Gastrocnemius medialis (tissue), 4 donors: ENCODE measurements around the gene ATXN1. TPM values are rescaled to one million over a fixed set of nuclear protein-coding genes. Genes with fewer than 3 reads are reported as not detected.

Source experiments
- ATAC-seq, 2 donors: fragments of 150-250 bp; one replicate each; pipeline ENCODE4 v1.9.1; 2016
- DNase-seq, 2 donors: peaks; one replicate each; pipeline ENCODE4 v3.0.0-alpha.2; 2019
- H3K27ac ChIP-seq, 4 donors: fragments of 200-600 bp; sonication (generic); 1 replicate in 1 of 4; 2 replicates in 3 of 4; pipeline ENCODE4 v1.5.1; 2016 to 2018; ENCODE audit warnings: mild to moderate bottlenecking in 2 of 4, moderate library complexity in 1 of 4
- H3K27me3 ChIP-seq, 3 donors: fragments of 200-600 bp; sonication (generic) in 2 of 3; 1 replicate in 1 of 3; 2 replicates in 2 of 3; pipeline versions ENCODE4 v1.5.1 to v1.6.0; 2016 to 2019; ENCODE audit warnings: mild to moderate bottlenecking in 1 of 3, moderate library complexity in 1 of 3
- H3K36me3 ChIP-seq, 2 donors: fragments of 200-600 bp; sonication (generic) in 1 of 2; one replicate each; pipeline ENCODE4 v1.5.1; 2017 to 2018
- H3K4me1 ChIP-seq, 2 donors: fragments of 200-600 bp; sonication (generic) in 1 of 2; one replicate each; pipeline ENCODE4 v1.5.1; 2016 to 2017; ENCODE audit warnings: mild to moderate bottlenecking in 2 of 2
- H3K4me3 ChIP-seq, 4 donors: fragments of 200-600 bp; sonication (generic) in 3 of 4; 1 replicate in 1 of 4; 2 replicates in 3 of 4; pipeline ENCODE4 v1.5.1; 2016 to 2019; ENCODE audit warnings: mild to moderate bottlenecking in 2 of 4
- H3K9me3 ChIP-seq, 3 donors: fragments of 200-600 bp; sonication (generic) in 2 of 3; 1 replicate in 1 of 3; 2 replicates in 2 of 3; pipeline ENCODE4 v1.5.1; 2016 to 2019
- CTCF ChIP-seq, 5 experiments: fragments of 450-650 bp in 3 of 5; fragments of 200-600 bp in 2 of 5; sonication (generic) in 2 of 5; IDR thresholded peaks in 4 of 5; conservative IDR thresholded peaks in 1 of 5; 1 replicate in 4 of 5; 2 replicates in 1 of 5; pipeline ENCODE4 v1.5.1; 2016 to 2019; ENCODE audit warnings: antibody characterized with exemption in 5 of 5, mild to moderate bottlenecking in 3 of 5, moderate library complexity in 3 of 5
- POLR2A ChIP-seq, 2 donors: fragments of 450-650 bp; IDR thresholded peaks; one replicate each; pipeline ENCODE4 v1.6.1; 2017; ENCODE audit warnings: antibody characterized with exemption in 2 of 2, mild to moderate bottlenecking in 2 of 2, moderate library complexity in 2 of 2
- in situ Hi-C, 4 donors: fragments of 200-750 bp; cut with MboI; loops; one replicate each; pipeline versions ENCODE4 v1.15.0 to v1.8.0; 2017; ENCODE audit warnings: low sequenced_read_pairs in 4 of 4
- intact Hi-C: fragments of 100-400 bp; cut with DNase I; formaldehyde crosslinking; loops from one replicate; pipeline ENCODE4 v1.15.1; 2023; ENCODE audit warnings: low total_unique reads
- total RNA-seq, 4 donors: library from RNA; depleted of rRNA; stranded (reverse); fragments of >200 nt; gene quantifications; one replicate each; pipeline versions ENCODE4 v1.1.0 to v1.2.3, GENCODE V29; 2016

ATXN1 gene
- total RNA-seq, 4 donors from 2014 or later: 21.8 to 42.9 (median 33.1) TPM

GRCh38 chr6:16608444-16608843 lies 152.8 kb downstream of the ATXN1 start:
- in situ Hi-C loops (no loop called here), intact Hi-C loops (no loop called here)
- Histone ChIP-seq H3K27me3 (no peaks in the 10 kb centered on the region), H3K9me3 (no peaks in the 10 kb centered on the region), H3K36me3 (no peaks in the 10 kb centered on the region), H3K27ac (no peak overlapping the region), H3K4me3 (no peak overlapping the region), H3K4me1 (no peaks in the 10 kb centered on the region)
- ATAC-seq (no peak), DNase-seq (no peak)
- TF ChIP-seq POLR2A (IDR thresholded peaks at IDR 0.05) (no peak), CTCF (IDR thresholded peaks at IDR 0.05 in 4 of 5, conservative IDR thresholded peaks at IDR 0.05 in 1 of 5) (no peak)

GRCh38 chr6:16602035-16602434 lies 159.2 kb downstream of the ATXN1 start:
- no peaks in the 10 kb centered on the region for H3K27me3 ChIP-seq
- no peak overlapping the region for H3K4me3 ChIP-seq
- ATAC-seq (no peak), DNase-seq (no peak)
- H3K27ac ChIP-seq: no peak overlapping the region
- in situ Hi-C loops: no loop called here
- TF ChIP-seq CTCF (IDR thresholded peaks at IDR 0.05 in 4 of 5, conservative IDR thresholded peaks at IDR 0.05 in 1 of 5) (no peak), POLR2A (IDR thresholded peaks at IDR 0.05) (no peak)
- H3K9me3 ChIP-seq: no peaks in the 10 kb centered on the region
- no peaks in the 10 kb centered on the region for H3K4me1 ChIP-seq
- intact Hi-C loops: no loop called here
- H3K36me3 ChIP-seq: no peaks in the 10 kb centered on the region

- no peak for DNase-seq
- Histone ChIP-seq H3K27ac (no peak overlapping the region), H3K4me3 (no peak overlapping the region), H3K36me3 (no peaks in the 10 kb centered on the region), H3K9me3 (no peaks in the 10 kb centered on the region), H3K4me1 (no peaks in the 10 kb centered on the region), H3K27me3 (no peaks in the 10 kb centered on the region)
- intact Hi-C loops (no loop called here), in situ Hi-C loops (no loop called here)
- no peak for TF ChIP-seq POLR2A (IDR thresholded peaks at IDR 0.05)
- no peak for TF ChIP-seq CTCF (IDR thresholded peaks at IDR 0.05 in 4 of 5, conservative IDR thresholded peaks at IDR 0.05 in 1 of 5)
- no peak for ATAC-seq
These were observed 160.6 kb downstream of the ATXN1 start for GRCh38 chr6:16600701-16601100.

- no peak for TF ChIP-seq POLR2A (IDR thresholded peaks at IDR 0.05)
- TF ChIP-seq CTCF (IDR thresholded peaks at IDR 0.05 in 4 of 5, conservative IDR thresholded peaks at IDR 0.05 in 1 of 5): no peak
- H3K36me3 ChIP-seq: no peaks in the 10 kb centered on the region
- no peak overlapping the region for H3K27ac ChIP-seq
- H3K4me3 ChIP-seq: no peak overlapping the region
- H3K27me3 ChIP-seq: no peaks in the 10 kb centered on the region
- H3K9me3 ChIP-seq: no peaks in the 10 kb centered on the region
- no peak for ATAC-seq
- no peak for DNase-seq
- in situ Hi-C loops: no loop called here
- intact Hi-C loops: no loop called here
- no peaks in the 10 kb centered on the region for H3K4me1 ChIP-seq
These were observed 161.2 kb downstream of the ATXN1 start for GRCh38 chr6:16600026-16600425.

GRCh38 chr6:16596616-16597331 lies 164.5 kb downstream of the ATXN1 start:
- H3K36me3 ChIP-seq: no peaks in the 10 kb centered on the region
- intact Hi-C loops (no loop called here), in situ Hi-C loops (no loop called here)
- DNase-seq: no peak
- H3K27ac ChIP-seq: no peak overlapping the region
- no peaks in the 10 kb centered on the region for H3K9me3 ChIP-seq
- no peaks in the 10 kb centered on the region for H3K27me3 ChIP-seq
- no peaks in the 10 kb centered on the region for H3K4me1 ChIP-seq
- no peak for ATAC-seq
- H3K4me3 ChIP-seq: no peak overlapping the region
- TF ChIP-seq POLR2A (IDR thresholded peaks at IDR 0.05) (no peak), CTCF (IDR thresholded peaks at IDR 0.05 in 4 of 5, conservative IDR thresholded peaks at IDR 0.05 in 1 of 5) (no peak)
